Measurements from ENCODE around the gene TANK. TPM values are rescaled to one million over a fixed set of nuclear protein-coding genes. Genes with fewer than 3 reads are reported as not detected.

The TANK gene
- polyA plus RNA-seq, 3 donors, result 72.7 to 91.7 (median 73.5) TPM

DNA sequence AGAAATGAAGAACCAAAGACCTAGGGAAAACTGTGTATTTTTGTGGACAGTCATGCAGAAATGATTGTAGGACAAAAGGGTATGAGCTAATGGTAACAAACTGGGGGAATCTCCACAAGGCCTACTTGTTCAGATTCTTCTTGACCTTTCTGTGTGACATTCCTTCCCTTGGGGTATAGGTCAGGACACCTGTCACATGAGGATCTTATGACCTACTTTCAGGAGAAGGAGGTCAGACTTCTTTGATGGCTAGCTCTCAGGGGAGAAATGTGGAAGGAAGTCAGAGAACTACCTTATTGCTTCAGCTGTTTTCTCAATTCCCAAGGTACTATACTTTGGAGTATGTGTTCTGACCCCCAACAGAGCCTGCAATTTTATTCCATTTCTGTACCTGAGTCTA lies 40.7 kb upstream of the TANK start:
- Mint-ChIP-seq H3K9me3 (peaks cover 0 to 4% (median 0%) of the 10 kb centered on the region in 7 donors), H3K27me3 (ENCODE audit: low read depth in 3 of 3) (peaks cover 0 to 4% (median 2%) of the 10 kb centered on the region in 3 donors), H3K36me3 (no peaks in the 10 kb centered on the region), H3K27ac (no peak overlapping the region), H3K4me1 (peaks cover 51% of the 10 kb centered on the region), H3K4me3 (no peak overlapping the region)
- Histone ChIP-seq H3K4me2 (replicated peaks; ENCODE audit: extremely low read depth, low read length, poor library complexity, severe bottlenecking) (no peak overlapping the region), H3K27ac (ENCODE audit: low read depth in 1 of 2, low read length in 2 of 2) (no peak overlapping the region), H2AFZ (ENCODE audit: insufficient read depth, low read depth, low read length, poor library complexity, severe bottlenecking) (no peak overlapping the region), H3K4me3 (replicated peaks in 1 of 3; ENCODE audit: low read depth in 2 of 3, low read length in 3 of 3) (no peak overlapping the region), H3K9ac (ENCODE audit: insufficient read depth, low read length, poor library complexity, severe bottlenecking) (no peak overlapping the region), H3K36me3 (replicated peaks in 1 of 2; ENCODE audit: control insufficient read depth in 1 of 2, insufficient read depth in 2 of 2, low read length in 2 of 2) (no peaks in the 10 kb centered on the region), H3K27me3 (ENCODE audit: control insufficient read depth in 2 of 2, insufficient read depth in 2 of 2, low read length in 2 of 2) (no peaks in the 10 kb centered on the region), H3K9me3 (replicated peaks in 1 of 2; ENCODE audit: control insufficient read depth in 1 of 2, insufficient read depth in 1 of 2, low read length in 2 of 2) (no peaks in the 10 kb centered on the region), H3K4me1 (ENCODE audit: control insufficient read depth in 1 of 2, insufficient read depth in 2 of 2, low read length in 2 of 2) (peaks cover 37 to 40% of the 10 kb centered on the region in 2 donors), H3K79me2 (ENCODE audit: insufficient read depth, low read length) (no peaks in the 10 kb centered on the region), H4K20me1 (ENCODE audit: insufficient read depth, low read length) (no peaks in the 10 kb centered on the region)
- DNase-seq, result no peak
- intact Hi-C loops (cut with micrococcal nuclease), result no loop called here
- TF ChIP-seq, protein P1, sequence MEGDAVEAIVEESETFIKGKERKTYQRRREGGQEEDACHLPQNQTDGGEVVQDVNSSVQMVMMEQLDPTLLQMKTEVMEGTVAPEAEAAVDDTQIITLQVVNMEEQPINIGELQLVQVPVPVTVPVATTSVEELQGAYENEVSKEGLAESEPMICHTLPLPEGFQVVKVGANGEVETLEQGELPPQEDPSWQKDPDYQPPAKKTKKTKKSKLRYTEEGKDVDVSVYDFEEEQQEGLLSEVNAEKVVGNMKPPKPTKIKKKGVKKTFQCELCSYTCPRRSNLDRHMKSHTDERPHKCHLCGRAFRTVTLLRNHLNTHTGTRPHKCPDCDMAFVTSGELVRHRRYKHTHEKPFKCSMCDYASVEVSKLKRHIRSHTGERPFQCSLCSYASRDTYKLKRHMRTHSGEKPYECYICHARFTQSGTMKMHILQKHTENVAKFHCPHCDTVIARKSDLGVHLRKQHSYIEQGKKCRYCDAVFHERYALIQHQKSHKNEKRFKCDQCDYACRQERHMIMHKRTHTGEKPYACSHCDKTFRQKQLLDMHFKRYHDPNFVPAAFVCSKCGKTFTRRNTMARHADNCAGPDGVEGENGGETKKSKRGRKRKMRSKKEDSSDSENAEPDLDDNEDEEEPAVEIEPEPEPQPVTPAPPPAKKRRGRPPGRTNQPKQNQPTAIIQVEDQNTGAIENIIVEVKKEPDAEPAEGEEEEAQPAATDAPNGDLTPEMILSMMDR (IDR thresholded peaks at IDR 0.05), result no peak

DNA sequence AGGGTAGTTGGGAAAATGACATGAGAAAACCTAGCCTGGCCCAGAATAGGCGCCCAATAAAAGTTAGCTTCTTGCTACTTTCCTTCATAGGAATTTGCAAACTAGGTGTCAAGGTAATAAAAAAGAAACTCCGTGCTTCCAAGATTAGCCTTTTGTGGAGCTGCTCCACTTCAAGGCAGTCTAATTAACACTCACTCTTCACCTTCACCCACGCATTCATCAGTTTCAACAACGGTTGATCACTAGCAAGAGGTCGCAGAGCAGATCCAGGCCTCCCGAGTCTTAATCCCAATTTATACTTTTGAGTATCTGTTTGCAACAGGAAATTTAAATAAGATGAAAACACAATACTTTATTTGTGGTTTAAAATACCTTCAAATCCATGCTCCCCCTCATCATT lies 39.5 kb upstream of the TANK start:
- no peak overlapping the region for H2AFZ ChIP-seq (ENCODE audit: insufficient read depth, low read depth, low read length, poor library complexity, severe bottlenecking)
- DNase-seq, result no peak
- H3K27ac Mint-ChIP-seq, result no peak overlapping the region
- H3K9me3 Mint-ChIP-seq, result peaks cover 0 to 4% (median 0%) of the 10 kb centered on the region in 7 donors
- no peaks in the 10 kb centered on the region for H3K36me3 ChIP-seq (replicated peaks in 1 of 2; ENCODE audit: control insufficient read depth in 1 of 2, insufficient read depth in 2 of 2, low read length in 2 of 2)
- H3K4me3 ChIP-seq (replicated peaks in 1 of 3; ENCODE audit: low read depth in 2 of 3, low read length in 3 of 3), result no peak overlapping the region
- no peaks in the 10 kb centered on the region for H3K79me2 ChIP-seq (ENCODE audit: insufficient read depth, low read length)
- intact Hi-C loops (cut with micrococcal nuclease), result loop anchor here in 1 of 2 donors (5.0 kb wide), 1 partner anchor 43 kb away; no protein-coding TSS in a partner anchor
- H3K36me3 Mint-ChIP-seq, result no peaks in the 10 kb centered on the region
- no peak overlapping the region for H3K27ac ChIP-seq (ENCODE audit: low read depth in 1 of 2, low read length in 2 of 2)
- WGBS (ENCODE audit: insufficient coverage), result 100% methylated on average over 2 of the region's 6 CpGs
- TF ChIP-seq, protein P1 (IDR thresholded peaks at IDR 0.05), result no peak
- peaks cover 45% of the 10 kb centered on the region for H3K4me1 Mint-ChIP-seq
- H3K4me3 Mint-ChIP-seq, result no peak overlapping the region
- no peak overlapping the region for H3K4me2 ChIP-seq (replicated peaks; ENCODE audit: extremely low read depth, low read length, poor library complexity, severe bottlenecking)
- peaks cover 29 to 36% of the 10 kb centered on the region in 2 donors for H3K4me1 ChIP-seq (ENCODE audit: control insufficient read depth in 1 of 2, insufficient read depth in 2 of 2, low read length in 2 of 2)
- peaks cover 0 to 4% (median 2%) of the 10 kb centered on the region in 3 donors for H3K27me3 Mint-ChIP-seq (ENCODE audit: low read depth in 3 of 3)
- no peaks in the 10 kb centered on the region for H3K9me3 ChIP-seq (replicated peaks in 1 of 2; ENCODE audit: control insufficient read depth in 1 of 2, insufficient read depth in 1 of 2, low read length in 2 of 2)
- no peak overlapping the region for H3K9ac ChIP-seq (ENCODE audit: insufficient read depth, low read length, poor library complexity, severe bottlenecking)
- no peaks in the 10 kb centered on the region for H3K27me3 ChIP-seq (ENCODE audit: control insufficient read depth in 2 of 2, insufficient read depth in 2 of 2, low read length in 2 of 2)
- H4K20me1 ChIP-seq (ENCODE audit: insufficient read depth, low read length), result no peaks in the 10 kb centered on the region

Measured in CD14-positive monocyte (primary cell).